Measurements from ENCODE around the gene UPK3BL1.
"Not testable (repeated sequence)": the region's sequence is repeated elsewhere in the genome, so short reads cannot be mapped to it uniquely, and the experiment has no call there.

The UPK3BL1 gene

GRCh38 chr7:102664765-102665164, 22.2 kb upstream of the UPK3BL1 start:
- not testable (repeated sequence) for H3K27me3 ChIP-seq (ENCODE audit: control insufficient read depth in 1 of 2, insufficient read depth in 1 of 2, low read length in 2 of 2); H2BK120ac ChIP-seq (ENCODE audit: low read depth, low read length); H3K4ac ChIP-seq (ENCODE audit: low read depth in 1 of 2, low read length in 2 of 2); DNase-seq; H3K4me3 ChIP-seq (ENCODE audit: insufficient read depth in 1 of 2, low read depth in 1 of 2, low read length in 2 of 2); H4K8ac ChIP-seq (ENCODE audit: low read length); H3K4me1 ChIP-seq (ENCODE audit: control insufficient read depth, insufficient read depth, low read depth, low read length); H2BK12ac ChIP-seq (ENCODE audit: low read length in 2 of 2); H3K79me1 ChIP-seq (replicated peaks; ENCODE audit: low read length, poor library complexity, severe bottlenecking); H3K4me2 ChIP-seq (ENCODE audit: low read length, poor library complexity, severe bottlenecking); H3K9me3 ChIP-seq (ENCODE audit: control insufficient read depth, low read length); H3K27ac ChIP-seq (ENCODE audit: low read length, poor library complexity, severe bottlenecking); H2BK15ac ChIP-seq (ENCODE audit: low read depth, poor library complexity, severe bottlenecking); H2BK5ac ChIP-seq (ENCODE audit: low read depth, low read length, poor library complexity, severe bottlenecking); H3K36me3 ChIP-seq (ENCODE audit: control insufficient read depth in 1 of 2, insufficient read depth in 2 of 2, low read depth in 1 of 2, low read length in 2 of 2); H2AFZ ChIP-seq (ENCODE audit: low read depth, low read length); H3K18ac ChIP-seq (ENCODE audit: low read depth in 1 of 2, low read length in 2 of 2); H2AK5ac ChIP-seq (ENCODE audit: low read length, severe bottlenecking); H3K9ac ChIP-seq (ENCODE audit: low read length); H3K14ac ChIP-seq (ENCODE audit: low read length in 2 of 2); H3K23ac ChIP-seq (ENCODE audit: low read length in 2 of 2); H4K91ac ChIP-seq (ENCODE audit: low read length)
- 95% methylated on average over 4 of the region's 11 CpGs for WGBS

DNA sequence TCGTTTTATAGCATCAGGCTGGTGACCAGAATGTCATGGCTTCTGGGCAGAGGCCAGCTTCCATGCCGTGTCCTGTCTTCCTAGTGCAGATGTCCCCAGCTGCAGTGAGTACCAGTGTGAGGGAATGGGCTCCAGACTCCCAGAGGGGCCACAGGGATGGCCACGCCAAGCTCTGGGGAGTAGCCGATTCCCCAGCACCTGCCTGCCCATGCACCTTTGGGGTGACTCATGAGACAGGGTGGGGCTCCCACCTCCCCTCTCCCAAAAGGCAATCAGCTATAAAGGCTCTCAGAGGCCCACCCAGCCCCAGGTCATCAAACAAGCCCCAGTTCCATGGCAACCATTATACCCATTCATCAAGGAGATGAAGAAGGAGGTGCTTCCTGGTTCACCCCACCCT, 7.3 kb upstream of the UPK3BL1 start, which contains the start of gene SPDYE2B:
Gene SPDYE2B (plus strand): TSS at position 396 of the 400 bp plus-strand sequence. CDS start 2,030 bp downstream, outside the sequence.
- H2AFZ ChIP-seq (ENCODE audit: low read depth, low read length); H3K18ac ChIP-seq (ENCODE audit: low read depth in 1 of 2, low read length in 2 of 2); H3K27ac ChIP-seq (ENCODE audit: low read length, poor library complexity, severe bottlenecking); H3K4me3 ChIP-seq (ENCODE audit: insufficient read depth in 1 of 2, low read depth in 1 of 2, low read length in 2 of 2); H3K4ac ChIP-seq (ENCODE audit: low read depth in 1 of 2, low read length in 2 of 2); H3K27me3 ChIP-seq (ENCODE audit: control insufficient read depth in 1 of 2, insufficient read depth in 1 of 2, low read length in 2 of 2); H2BK12ac ChIP-seq (ENCODE audit: low read length in 2 of 2); DNase-seq; H3K79me1 ChIP-seq (replicated peaks; ENCODE audit: low read length, poor library complexity, severe bottlenecking); H3K9ac ChIP-seq (ENCODE audit: low read length); H2BK5ac ChIP-seq (ENCODE audit: low read depth, low read length, poor library complexity, severe bottlenecking); H3K36me3 ChIP-seq (ENCODE audit: control insufficient read depth in 1 of 2, insufficient read depth in 2 of 2, low read depth in 1 of 2, low read length in 2 of 2); H4K8ac ChIP-seq (ENCODE audit: low read length); H2BK15ac ChIP-seq (ENCODE audit: low read depth, poor library complexity, severe bottlenecking); H2AK5ac ChIP-seq (ENCODE audit: low read length, severe bottlenecking); H3K4me1 ChIP-seq (ENCODE audit: control insufficient read depth, insufficient read depth, low read depth, low read length); H3K14ac ChIP-seq (ENCODE audit: low read length in 2 of 2); H2BK120ac ChIP-seq (ENCODE audit: low read depth, low read length); H3K9me3 ChIP-seq (ENCODE audit: control insufficient read depth, low read length); H4K91ac ChIP-seq (ENCODE audit: low read length); H3K4me2 ChIP-seq (ENCODE audit: low read length, poor library complexity, severe bottlenecking); H3K23ac ChIP-seq (ENCODE audit: low read length in 2 of 2): not testable (repeated sequence)
- no CpG with 5 or more reads among the region's 4 CpGs for WGBS

DNA sequence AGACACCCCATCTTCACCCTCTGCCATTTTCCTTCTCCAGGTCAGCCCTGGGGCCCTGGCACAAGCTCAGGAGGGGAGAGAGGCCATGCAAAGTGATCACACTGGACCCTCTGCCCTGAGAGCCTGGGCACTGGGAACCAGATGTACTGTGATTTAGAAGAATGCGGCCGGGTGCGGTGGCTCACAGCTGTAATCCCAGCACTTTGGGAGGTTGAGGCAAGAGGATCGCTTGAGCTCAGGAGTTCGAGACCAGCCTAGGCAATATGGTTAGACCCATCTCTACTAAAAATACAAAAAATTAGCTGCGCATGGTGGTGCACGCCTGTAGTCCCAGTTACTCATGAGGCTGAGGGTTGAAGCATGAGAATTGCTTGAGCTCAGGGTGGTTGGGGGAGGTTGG, 5.2 kb upstream of the UPK3BL1 start:
- H4K8ac ChIP-seq (ENCODE audit: low read length); H3K4me1 ChIP-seq (ENCODE audit: control insufficient read depth, insufficient read depth, low read depth, low read length); H4K91ac ChIP-seq (ENCODE audit: low read length); H2BK5ac ChIP-seq (ENCODE audit: low read depth, low read length, poor library complexity, severe bottlenecking); DNase-seq; H3K27ac ChIP-seq (ENCODE audit: low read length, poor library complexity, severe bottlenecking); H2AFZ ChIP-seq (ENCODE audit: low read depth, low read length); H3K9ac ChIP-seq (ENCODE audit: low read length); H3K9me3 ChIP-seq (ENCODE audit: control insufficient read depth, low read length); H2AK5ac ChIP-seq (ENCODE audit: low read length, severe bottlenecking); H3K36me3 ChIP-seq (ENCODE audit: control insufficient read depth in 1 of 2, insufficient read depth in 2 of 2, low read depth in 1 of 2, low read length in 2 of 2); H3K14ac ChIP-seq (ENCODE audit: low read length in 2 of 2); H3K4me2 ChIP-seq (ENCODE audit: low read length, poor library complexity, severe bottlenecking); H2BK120ac ChIP-seq (ENCODE audit: low read depth, low read length); H2BK12ac ChIP-seq (ENCODE audit: low read length in 2 of 2); H3K18ac ChIP-seq (ENCODE audit: low read depth in 1 of 2, low read length in 2 of 2); H3K4ac ChIP-seq (ENCODE audit: low read depth in 1 of 2, low read length in 2 of 2); H3K27me3 ChIP-seq (ENCODE audit: control insufficient read depth in 1 of 2, insufficient read depth in 1 of 2, low read length in 2 of 2); H3K4me3 ChIP-seq (ENCODE audit: insufficient read depth in 1 of 2, low read depth in 1 of 2, low read length in 2 of 2); H2BK15ac ChIP-seq (ENCODE audit: low read depth, poor library complexity, severe bottlenecking); H3K79me1 ChIP-seq (replicated peaks; ENCODE audit: low read length, poor library complexity, severe bottlenecking); H3K23ac ChIP-seq (ENCODE audit: low read length in 2 of 2): not testable (repeated sequence)
- WGBS: 97% methylated on average over 3 of the region's 7 CpGs

DNA sequence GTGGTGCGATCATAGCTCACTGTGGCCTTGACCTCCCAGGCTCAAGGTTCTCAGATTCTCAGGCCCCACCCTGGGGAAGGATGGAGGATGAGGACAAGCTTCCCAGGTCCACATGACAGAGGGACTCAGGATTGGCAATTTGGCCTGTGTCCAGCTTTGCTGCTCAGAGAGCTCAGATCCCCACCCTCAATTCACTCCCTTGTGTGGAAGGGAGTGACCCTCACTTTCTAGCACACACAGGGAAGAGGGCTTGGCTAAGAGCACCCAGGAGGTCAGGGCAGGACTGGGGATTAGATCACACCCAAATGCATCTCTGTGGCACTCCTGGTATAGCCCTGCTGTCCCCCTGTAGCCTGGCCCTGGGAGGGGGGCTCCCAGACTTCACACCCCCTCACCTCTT, 813 bp upstream of the UPK3BL1 start:
- not testable (repeated sequence) for H4K8ac ChIP-seq (ENCODE audit: low read length); DNase-seq; H3K4me2 ChIP-seq (ENCODE audit: low read length, poor library complexity, severe bottlenecking); H3K9me3 ChIP-seq (ENCODE audit: control insufficient read depth, low read length); H3K23ac ChIP-seq (ENCODE audit: low read length in 2 of 2); H3K27ac ChIP-seq (ENCODE audit: low read length, poor library complexity, severe bottlenecking); H2BK15ac ChIP-seq (ENCODE audit: low read depth, poor library complexity, severe bottlenecking); H2BK12ac ChIP-seq (ENCODE audit: low read length in 2 of 2); H3K4me3 ChIP-seq (ENCODE audit: insufficient read depth in 1 of 2, low read depth in 1 of 2, low read length in 2 of 2); H3K14ac ChIP-seq (ENCODE audit: low read length in 2 of 2); H3K9ac ChIP-seq (ENCODE audit: low read length); H2AK5ac ChIP-seq (ENCODE audit: low read length, severe bottlenecking); H2BK120ac ChIP-seq (ENCODE audit: low read depth, low read length); H3K27me3 ChIP-seq (ENCODE audit: control insufficient read depth in 1 of 2, insufficient read depth in 1 of 2, low read length in 2 of 2); H3K18ac ChIP-seq (ENCODE audit: low read depth in 1 of 2, low read length in 2 of 2); H3K4ac ChIP-seq (ENCODE audit: low read depth in 1 of 2, low read length in 2 of 2); H2BK5ac ChIP-seq (ENCODE audit: low read depth, low read length, poor library complexity, severe bottlenecking); H3K79me1 ChIP-seq (replicated peaks; ENCODE audit: low read length, poor library complexity, severe bottlenecking); H3K4me1 ChIP-seq (ENCODE audit: control insufficient read depth, insufficient read depth, low read depth, low read length); H3K36me3 ChIP-seq (ENCODE audit: control insufficient read depth in 1 of 2, insufficient read depth in 2 of 2, low read depth in 1 of 2, low read length in 2 of 2); H4K91ac ChIP-seq (ENCODE audit: low read length); H2AFZ ChIP-seq (ENCODE audit: low read depth, low read length)
- WGBS: no CpG with 5 or more reads among the region's 1 CpG

Measured in mesenchymal stem cell (in vitro differentiated cells and primary cell).